GM19397 (cell line): ENCODE results near the gene CD244.

ENCODE experiments used
- ATAC-seq: cut with Tn5 transposase; IDR thresholded peaks from one replicate; pipeline ENCODE4 v1.9.1; 2021; ENCODE audit warnings: mild to moderate bottlenecking, moderate library complexity; ENCODE audit not compliant: unreplicated experiment

Gene CD244

DNA sequence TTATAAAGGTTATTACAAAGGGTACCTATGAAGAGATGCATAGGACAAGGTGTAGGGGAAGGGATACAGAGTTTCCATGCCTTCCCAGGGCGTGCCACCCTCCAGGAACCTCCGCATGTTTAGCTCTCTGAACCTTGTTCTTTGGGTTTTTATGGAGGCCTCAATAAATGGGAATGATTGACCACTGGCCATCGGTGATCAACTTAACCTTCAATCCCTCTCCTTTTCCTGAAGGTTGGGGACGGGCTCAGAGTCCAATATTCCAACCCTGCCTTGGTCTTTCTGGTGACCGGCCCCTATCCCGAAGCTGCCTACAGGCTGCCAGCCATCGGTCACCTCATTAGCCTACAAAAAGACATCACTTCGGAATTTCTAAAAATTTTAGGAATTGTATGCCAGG is 11.7 kb downstream of the CD244 start:
- no peak for ATAC-seq

DNA sequence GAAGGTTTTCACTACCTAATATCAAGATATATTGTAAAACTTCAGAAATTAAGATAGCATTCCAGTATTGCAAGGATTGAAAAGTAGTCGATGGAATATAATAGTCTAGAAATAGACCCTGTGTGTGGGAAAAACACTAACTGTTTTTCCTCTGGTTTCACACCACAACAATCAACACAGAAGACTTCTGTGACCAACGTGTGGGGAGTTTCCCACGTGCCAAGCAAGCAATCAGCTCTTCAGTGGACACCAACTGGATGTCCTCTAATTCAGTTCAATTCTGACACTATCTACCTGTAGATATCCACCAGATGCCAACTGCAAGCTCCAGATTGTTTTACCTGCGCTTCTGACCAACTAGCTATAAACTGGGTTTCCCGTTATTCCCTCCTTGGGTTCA is 12.1 kb downstream of the CD244 start:
- ATAC-seq = no peak

DNA sequence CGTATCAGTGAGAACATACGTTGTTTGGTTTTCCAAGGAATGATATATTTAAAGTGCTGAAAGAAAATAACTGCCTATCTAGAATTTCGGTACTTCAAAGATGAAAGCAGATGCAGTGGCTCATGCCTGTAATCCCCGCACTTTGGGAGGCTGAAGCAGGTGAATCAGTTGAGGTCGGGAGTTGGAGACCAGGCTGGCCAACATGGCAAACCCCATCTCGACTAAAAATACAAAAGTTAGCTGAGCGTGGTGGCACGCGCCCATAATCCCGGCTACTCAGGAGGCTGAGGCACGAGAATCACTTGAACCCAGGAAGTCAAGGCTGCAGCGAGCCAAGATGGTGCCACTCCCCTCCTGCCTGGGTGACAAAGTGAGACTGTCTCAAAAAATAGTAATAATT is 16.4 kb downstream of the CD244 start:
- ATAC-seq = no peak

- no peak for ATAC-seq
These were observed 18.0 kb downstream of the CD244 start for GRCh38 chr1:160844447-160845232.

- ATAC-seq = no peak
These were observed 21.6 kb downstream of the CD244 start for GRCh38 chr1:160841079-160841478.

GRCh38 chr1:160839746-160840145 is 22.9 kb downstream of the CD244 start:
- ATAC-seq = no peak

DNA sequence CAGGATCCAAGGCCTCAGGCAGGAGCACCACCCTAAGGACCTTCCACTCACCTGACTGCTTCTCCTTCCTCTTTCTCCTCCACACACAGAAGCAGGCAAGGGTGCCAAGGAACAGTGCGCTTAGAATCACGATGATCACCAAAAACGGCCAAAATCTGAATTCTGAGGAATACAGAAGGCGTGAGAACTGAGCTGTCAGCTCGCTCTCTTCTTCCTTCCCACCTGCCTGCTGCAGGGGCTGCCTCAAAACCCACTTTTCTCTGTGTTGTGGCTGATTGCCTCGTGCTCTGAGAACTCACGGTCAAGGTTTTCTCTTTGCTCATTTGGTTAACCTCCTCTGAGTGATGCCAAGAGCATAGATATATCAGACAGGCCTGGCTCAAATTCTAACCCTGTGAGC is 23.8 kb downstream of the CD244 start:
- no peak for ATAC-seq

- ATAC-seq = peak; percentile 77
These were observed 25.0 kb downstream of the CD244 start for GRCh38 chr1:160837558-160838205.

GRCh38 chr1:160836981-160837557 is 25.6 kb downstream of the CD244 start:
- no peak for ATAC-seq

DNA sequence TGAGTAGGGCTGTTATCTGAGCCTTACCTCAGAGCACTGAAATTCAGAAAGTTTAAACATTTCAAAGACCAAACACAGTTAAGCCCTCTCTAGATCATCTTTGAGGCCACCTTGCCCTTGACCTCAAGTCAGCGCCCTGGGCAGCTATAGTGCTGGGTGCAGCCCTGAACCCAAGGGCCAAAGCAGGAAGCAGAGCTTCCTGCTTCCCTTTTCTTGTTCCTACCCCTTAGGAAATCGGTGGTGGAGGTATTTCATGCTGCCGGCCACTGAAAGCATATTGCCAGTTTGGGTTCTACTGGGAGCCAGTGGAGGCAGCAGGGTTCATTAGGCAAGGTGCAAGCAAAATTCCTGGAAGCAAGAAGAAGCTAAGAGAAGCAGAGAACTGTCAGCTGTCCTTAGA is 26.1 kb downstream of the CD244 start:
- no peak for ATAC-seq

- no peak for ATAC-seq
These were observed 26.9 kb downstream of the CD244 start for GRCh38 chr1:160835751-160836150.

DNA sequence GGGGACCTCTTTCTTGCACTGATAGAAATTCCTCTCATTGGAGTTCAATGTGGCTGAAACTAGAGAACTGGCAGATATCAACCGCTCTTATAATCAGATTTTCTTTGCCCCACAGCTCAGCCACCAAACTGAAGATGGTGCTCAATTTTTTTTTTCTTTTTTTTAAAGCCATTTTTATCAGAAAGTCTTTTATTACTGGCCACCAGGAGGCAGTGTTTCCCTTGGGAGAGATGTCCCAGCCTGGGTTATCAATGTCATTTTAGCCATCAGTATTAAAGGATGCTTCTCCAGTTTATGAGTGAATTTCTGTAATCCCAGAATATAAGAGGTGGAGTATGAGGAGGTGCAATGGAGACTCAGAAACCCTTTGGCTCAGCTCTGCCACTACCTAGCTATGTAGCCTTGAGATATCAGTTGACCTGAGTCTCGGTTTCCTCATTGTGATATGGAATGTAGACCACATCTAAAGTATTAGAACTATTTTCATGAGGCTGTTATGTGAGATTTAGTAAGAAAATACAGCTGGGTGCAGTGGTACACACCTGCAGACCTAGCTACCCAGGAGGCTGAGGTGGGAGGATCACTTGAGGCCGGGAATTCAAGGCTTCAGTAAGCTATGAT is 27.6 kb downstream of the CD244 start:
- no peak for ATAC-seq

DNA sequence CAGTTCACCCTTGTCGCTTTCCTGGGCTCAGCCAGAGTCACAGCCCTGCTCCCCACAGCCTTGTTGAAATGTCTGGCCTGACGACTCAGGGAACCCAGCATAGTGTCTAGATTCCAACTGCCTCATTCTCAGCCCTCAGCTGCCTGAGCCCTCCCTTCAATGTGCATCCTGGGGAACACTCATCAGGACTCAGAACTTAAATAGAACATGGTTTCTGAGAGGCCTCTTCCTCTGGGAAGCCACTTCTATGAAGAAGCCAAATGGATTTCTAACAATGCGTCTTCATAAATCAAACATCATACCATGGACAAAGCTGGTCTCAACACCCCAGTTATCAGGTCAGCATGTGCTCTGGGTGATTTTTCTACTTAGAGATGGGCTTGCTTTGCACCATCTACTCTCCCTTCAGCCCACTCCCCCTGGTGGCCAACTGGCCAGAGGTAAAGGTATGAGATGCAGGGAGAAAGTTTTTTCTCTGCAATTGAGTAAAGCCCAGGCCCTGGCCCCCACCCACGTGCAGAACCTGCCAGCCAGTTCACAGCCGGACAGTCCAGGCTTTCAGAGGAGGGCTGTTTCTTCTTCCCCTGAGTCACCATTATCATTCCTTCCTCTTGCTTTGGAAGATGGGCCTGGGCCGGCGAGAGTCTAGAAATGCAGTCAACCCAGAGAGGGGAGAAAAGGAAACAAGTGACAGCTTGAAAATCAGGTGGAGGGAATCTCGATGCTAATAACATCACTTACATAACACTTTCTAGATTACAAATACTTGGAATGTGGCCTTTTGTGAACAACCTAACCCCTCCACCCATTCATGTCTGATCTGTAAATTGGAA is 32.1 kb downstream of the CD244 start:
- no peak for ATAC-seq

DNA sequence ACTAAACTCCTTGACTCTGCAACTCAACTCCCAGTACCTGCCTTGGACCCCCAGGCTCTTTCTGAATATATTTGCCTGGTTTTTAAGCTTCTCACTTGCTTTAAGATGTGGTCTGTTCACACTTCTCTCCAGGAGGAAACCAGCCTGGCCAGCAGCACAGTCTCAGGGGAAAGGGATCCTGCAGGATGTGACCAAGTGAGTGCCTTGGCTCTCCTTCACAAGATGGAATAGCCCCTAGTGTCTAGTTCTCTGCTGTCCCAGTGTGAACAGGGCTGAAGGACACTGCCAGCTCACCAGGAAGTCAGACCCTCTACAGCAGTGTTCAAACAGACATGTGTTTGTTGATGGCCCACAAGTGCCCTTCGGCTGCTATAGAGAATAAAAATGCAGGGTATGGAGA is 32.9 kb downstream of the CD244 start:
- ATAC-seq = no peak

- ATAC-seq = no peak
These were observed 35.3 kb downstream of the CD244 start for GRCh38 chr1:160827418-160827817.

DNA sequence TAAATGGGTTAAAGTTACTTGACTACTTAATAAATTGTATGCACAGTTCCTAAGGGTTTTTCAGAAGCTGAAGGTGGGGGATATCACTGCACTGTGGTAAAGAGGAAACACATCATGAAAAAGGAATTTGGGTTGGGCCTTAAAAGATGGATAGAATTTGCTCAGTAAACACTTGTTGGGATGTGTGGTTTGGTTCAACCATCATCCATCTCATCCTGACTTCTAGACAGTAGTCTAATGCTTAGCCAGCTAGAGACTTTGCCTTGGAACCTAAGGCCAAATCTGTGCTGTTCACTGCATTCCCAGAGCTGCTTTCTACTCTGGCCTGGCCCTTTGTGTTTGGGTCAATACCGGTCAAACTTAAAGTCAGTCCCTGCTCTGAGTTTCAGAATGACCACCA is 36.1 kb downstream of the CD244 start:
- ATAC-seq = no peak

DNA sequence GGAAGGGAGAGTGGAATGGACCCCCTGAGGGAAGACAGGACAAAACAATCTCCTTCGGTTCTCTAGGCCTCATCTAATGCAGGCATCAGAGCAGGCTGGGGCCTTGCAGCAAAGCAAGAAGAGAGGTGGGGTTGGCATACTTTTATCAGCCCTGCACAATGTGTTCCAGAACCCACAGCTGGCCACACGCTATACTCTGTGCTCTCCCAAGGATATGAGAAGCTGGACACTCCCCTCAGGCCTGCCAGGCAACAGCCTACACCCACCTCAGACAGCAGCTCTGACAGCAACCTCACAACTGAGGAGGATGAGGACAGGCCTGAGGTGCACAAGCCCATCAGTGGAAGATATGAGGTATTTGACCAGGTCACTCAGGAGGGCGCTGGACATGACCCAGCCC is 39.4 kb downstream of the CD244 start:
- ATAC-seq = no peak

- no peak for ATAC-seq
These were observed 41.1 kb downstream of the CD244 start for GRCh38 chr1:160821627-160822026.

GRCh38 chr1:160819186-160819585 is 43.5 kb downstream of the CD244 start:
- ATAC-seq = no peak

GRCh38 chr1:160818207-160818937 is 44.3 kb downstream of the CD244 start:
- no peak for ATAC-seq
